ENCODE data around the gene HMGN4. TPM values are rescaled to one million over a fixed set of nuclear protein-coding genes. Genes with fewer than 3 reads are reported as not detected.
"Not testable (repeated sequence)": the region's sequence is repeated elsewhere in the genome, so short reads cannot be mapped to it uniquely, and the experiment has no call there.

HMGN4 gene
- total RNA-seq, 1 experiment from 2014 or later: 29.6 TPM

DNA sequence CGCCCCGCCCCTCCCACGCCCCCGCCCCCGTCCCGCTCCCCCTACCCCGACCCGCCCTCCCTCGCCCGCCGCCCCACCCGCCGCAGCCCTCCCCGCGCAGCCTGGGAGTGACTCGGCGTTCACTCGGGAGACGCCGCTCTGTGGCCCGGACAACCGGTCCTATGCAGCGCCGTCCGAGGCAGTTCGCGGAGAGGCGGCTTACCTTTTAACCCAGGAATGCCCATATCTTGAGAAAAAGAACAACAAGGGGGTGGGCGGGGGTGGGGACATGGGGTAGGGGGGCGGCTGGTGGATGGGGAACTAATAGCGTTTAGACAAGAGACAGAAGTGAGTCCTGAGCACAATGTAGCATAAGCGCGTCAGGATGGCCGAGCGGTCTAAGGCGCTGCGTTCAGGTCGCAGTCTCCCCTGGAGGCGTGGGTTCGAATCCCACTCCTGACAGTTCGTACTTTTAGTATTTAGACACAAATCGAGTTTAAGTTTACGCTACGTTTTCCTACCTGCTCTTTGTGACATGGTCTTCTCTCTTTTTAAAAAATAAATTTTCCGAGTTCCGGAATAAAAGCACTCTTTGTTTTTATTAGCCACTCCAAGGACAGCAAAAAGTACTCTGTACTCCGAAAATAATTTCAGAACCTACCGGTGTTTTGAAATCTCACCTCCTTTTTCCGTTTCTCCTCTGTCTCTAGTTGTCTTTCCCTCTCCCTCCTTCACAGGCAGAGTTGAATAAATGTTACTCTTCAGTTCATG, 17.1 kb upstream of the HMGN4 start:
- intact Hi-C loops (cut with micrococcal nuclease; ENCODE audit: unreplicated experiment): loop anchor here (1.0 to 5.0 kb wide), 4 partner anchors 16 to 179 kb away; no protein-coding TSS in a partner anchor
- POLR2A ChIA-PET: interaction anchor here (0.6 to 2.5 kb wide), 5 partner anchors 12 to 190 kb away, joined by 3 to 9 read pairs (median 3); no protein-coding TSS in a partner anchor
- BruUV-seq (replicated peaks): no TSS peak

DNA sequence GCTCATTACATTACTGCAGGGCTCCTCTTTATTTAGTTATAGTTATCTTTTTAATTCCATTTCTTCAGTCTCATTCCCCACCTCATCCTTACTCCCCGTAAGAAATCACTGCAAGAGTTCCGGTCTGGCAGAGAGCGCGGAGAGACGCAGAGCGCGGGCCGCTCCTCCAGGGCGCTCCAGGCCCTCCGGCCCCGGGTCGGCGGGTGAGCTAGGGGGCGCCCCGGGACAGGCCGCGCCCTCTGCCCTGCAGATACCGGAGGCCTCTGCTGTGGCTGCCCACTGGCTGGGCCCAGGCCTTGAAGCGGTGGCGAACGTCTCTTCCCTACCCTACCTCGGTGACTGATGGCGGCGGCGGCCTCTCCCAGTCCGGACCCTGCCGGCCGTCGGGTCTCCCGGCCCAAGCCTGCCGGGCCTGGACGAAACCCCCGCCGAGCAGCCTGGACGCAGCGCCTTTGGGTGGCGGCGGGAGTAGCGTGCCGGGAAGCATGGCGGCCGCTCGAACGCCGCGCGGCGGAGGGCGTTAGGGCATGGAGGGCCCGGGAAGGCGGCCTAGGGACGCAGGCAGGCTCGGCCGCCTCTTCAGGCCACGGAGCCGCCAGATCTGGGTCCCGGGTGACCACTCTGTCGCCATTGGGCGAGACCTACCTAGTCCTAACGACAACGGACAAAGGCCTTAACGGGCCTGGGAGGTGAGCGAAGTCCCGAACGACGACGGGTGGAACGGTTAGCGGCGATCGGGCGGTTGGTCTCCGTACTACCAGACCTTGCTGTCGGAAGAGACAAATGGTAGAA, 16.4 kb upstream of the HMGN4 start:
- H3K4me3 ChIP-seq (ENCODE audit: low read depth, low read length): peak overlapping the region; percentile 94
- Mint-ChIP-seq H3K27me3 (ENCODE audit: insufficient read depth, unreplicated experiment) (peaks cover 3% of the 10 kb centered on the region), H3K27ac (ENCODE audit: unreplicated experiment) (peak overlapping the region; percentile 96), H3K36me3 (ENCODE audit: insufficient read depth, unreplicated experiment) (peaks cover 22% of the 10 kb centered on the region), H3K4me3 (ENCODE audit: unreplicated experiment) (peak overlapping the region; percentile 92), H3K9me3 (ENCODE audit: unreplicated experiment) (no peaks in the 10 kb centered on the region), H3K4me1 (ENCODE audit: low read depth, unreplicated experiment) (peaks cover 30% of the 10 kb centered on the region)
- no peaks in the 10 kb centered on the region for H3K36me3 ChIP-seq (ENCODE audit: control insufficient read depth, insufficient read depth, low read length)
- CTCF ChIA-PET: interaction anchor here (0.7 to 1.5 kb wide), 3 partner anchors 12 to 180 kb away, joined by 3 to 5 read pairs (median 3); no protein-coding TSS in a partner anchor
- H3K27me3 ChIP-seq (replicated peaks; ENCODE audit: control insufficient read depth, insufficient read depth, low read length): no peaks in the 10 kb centered on the region
- no TSS peak for BruUV-seq (replicated peaks)
- no peaks in the 10 kb centered on the region for H3K9me3 ChIP-seq
- peaks cover 9% of the 10 kb centered on the region for H3K4me1 ChIP-seq
- DNase-seq: peak; percentile 85 to 92
- TF ChIP-seq, protein P1, sequence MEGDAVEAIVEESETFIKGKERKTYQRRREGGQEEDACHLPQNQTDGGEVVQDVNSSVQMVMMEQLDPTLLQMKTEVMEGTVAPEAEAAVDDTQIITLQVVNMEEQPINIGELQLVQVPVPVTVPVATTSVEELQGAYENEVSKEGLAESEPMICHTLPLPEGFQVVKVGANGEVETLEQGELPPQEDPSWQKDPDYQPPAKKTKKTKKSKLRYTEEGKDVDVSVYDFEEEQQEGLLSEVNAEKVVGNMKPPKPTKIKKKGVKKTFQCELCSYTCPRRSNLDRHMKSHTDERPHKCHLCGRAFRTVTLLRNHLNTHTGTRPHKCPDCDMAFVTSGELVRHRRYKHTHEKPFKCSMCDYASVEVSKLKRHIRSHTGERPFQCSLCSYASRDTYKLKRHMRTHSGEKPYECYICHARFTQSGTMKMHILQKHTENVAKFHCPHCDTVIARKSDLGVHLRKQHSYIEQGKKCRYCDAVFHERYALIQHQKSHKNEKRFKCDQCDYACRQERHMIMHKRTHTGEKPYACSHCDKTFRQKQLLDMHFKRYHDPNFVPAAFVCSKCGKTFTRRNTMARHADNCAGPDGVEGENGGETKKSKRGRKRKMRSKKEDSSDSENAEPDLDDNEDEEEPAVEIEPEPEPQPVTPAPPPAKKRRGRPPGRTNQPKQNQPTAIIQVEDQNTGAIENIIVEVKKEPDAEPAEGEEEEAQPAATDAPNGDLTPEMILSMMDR (IDR thresholded peaks at IDR 0.05; ENCODE audit: insufficient read depth in 1 of 2, low read depth in 1 of 2, low read length in 1 of 2, severe bottlenecking in 1 of 2, unreplicated experiment in 1 of 2): peak; percentile 18 to 53
- intact Hi-C loops (cut with micrococcal nuclease; ENCODE audit: unreplicated experiment): loop anchor here (1.0 to 5.0 kb wide), 4 partner anchors 16 to 179 kb away; no protein-coding TSS in a partner anchor
- POLR2A ChIA-PET: interaction anchor here (1.0 to 2.5 kb wide), 2 partner anchors 11 to 42 kb away, joined by 3 to 9 read pairs; no protein-coding TSS in a partner anchor

More for the DNA sequence above, 17.1 kb upstream of the HMGN4 start:
- TF ChIP-seq, protein P1 (IDR thresholded peaks at IDR 0.05; ENCODE audit: insufficient read depth in 1 of 2, low read depth in 1 of 2, low read length in 1 of 2, severe bottlenecking in 1 of 2, unreplicated experiment in 1 of 2): no peak
- Histone ChIP-seq H3K36me3 (ENCODE audit: control insufficient read depth, insufficient read depth, low read length) (no peaks in the 10 kb centered on the region), H3K4me3 (ENCODE audit: low read depth, low read length) (peak overlapping the region; percentile 94), H3K4me1 (peaks cover 10% of the 10 kb centered on the region), H3K27me3 (replicated peaks; ENCODE audit: control insufficient read depth, insufficient read depth, low read length) (no peaks in the 10 kb centered on the region), H3K9me3 (no peaks in the 10 kb centered on the region)
- peaks cover 22% of the 10 kb centered on the region for H3K36me3 Mint-ChIP-seq (ENCODE audit: insufficient read depth, unreplicated experiment)
- peak overlapping the region; percentile 92 for H3K4me3 Mint-ChIP-seq (ENCODE audit: unreplicated experiment)
- peak; percentile 90 to 91 for DNase-seq
- H3K27me3 Mint-ChIP-seq (ENCODE audit: insufficient read depth, unreplicated experiment): peaks cover 3% of the 10 kb centered on the region
- CTCF ChIA-PET: interaction anchor here (0.7 to 1.5 kb wide), 3 partner anchors 12 to 179 kb away, joined by 3 to 5 read pairs (median 3); no protein-coding TSS in a partner anchor
- no peaks in the 10 kb centered on the region for H3K9me3 Mint-ChIP-seq (ENCODE audit: unreplicated experiment)
- peak overlapping the region; percentile 96 for H3K27ac Mint-ChIP-seq (ENCODE audit: unreplicated experiment)
- peaks cover 35% of the 10 kb centered on the region for H3K4me1 Mint-ChIP-seq (ENCODE audit: low read depth, unreplicated experiment)

DNA sequence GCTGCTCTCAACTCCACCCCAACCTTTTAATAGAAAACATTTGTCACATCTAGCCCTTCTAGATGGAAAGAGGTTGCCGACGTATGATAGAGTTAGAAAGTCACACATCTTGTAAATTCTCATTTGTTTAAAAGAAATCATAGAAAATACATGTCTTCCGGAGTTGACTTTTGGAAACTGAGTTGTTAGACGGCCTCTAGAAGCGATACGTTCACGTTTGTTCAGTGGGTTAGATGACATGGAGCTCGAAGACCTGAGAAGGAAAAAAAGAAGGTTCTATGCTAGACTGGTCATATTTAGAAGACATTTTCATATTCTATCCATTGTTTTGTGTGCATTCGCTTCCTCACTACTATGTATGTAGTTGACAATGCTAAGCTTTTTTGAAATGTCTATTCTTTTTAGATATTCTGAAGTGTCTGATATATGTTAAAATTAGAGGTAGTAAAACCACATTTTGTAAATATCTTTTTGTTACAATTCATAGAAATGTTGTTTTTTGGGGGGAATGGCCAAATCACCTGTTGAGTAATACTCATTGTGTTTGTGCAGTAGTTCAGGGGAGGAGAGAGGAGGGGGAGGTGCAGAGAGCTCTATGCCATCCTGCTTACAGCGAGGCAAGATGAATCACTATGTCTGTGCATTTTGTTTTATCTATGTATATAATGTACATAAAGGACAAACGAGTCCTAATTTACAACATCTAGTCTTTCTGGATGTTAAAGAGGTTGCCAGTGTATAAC, 15.5 kb upstream of the HMGN4 start:
- intact Hi-C loops (cut with micrococcal nuclease; ENCODE audit: unreplicated experiment): loop anchor here (5.0 kb wide), 1 partner anchor 45 kb away; no protein-coding TSS in a partner anchor
- H3K27me3 Mint-ChIP-seq (ENCODE audit: insufficient read depth, unreplicated experiment); H3K36me3 ChIP-seq (ENCODE audit: control insufficient read depth, insufficient read depth, low read length); H3K9me3 ChIP-seq; H3K27me3 ChIP-seq (replicated peaks; ENCODE audit: control insufficient read depth, insufficient read depth, low read length); H3K4me1 ChIP-seq; CTCF ChIA-PET; H3K9me3 Mint-ChIP-seq (ENCODE audit: unreplicated experiment): not testable (repeated sequence)
- DNase-seq: peak in 1 of 2 experiments; percentile 24
- TSS peak; percentile 34 for BruUV-seq (replicated peaks)
- POLR2A ChIA-PET: interaction anchor here (2.5 kb wide), 1 partner anchor 10 kb away, joined by 9 read pairs; no protein-coding TSS in a partner anchor
- H3K4me1 Mint-ChIP-seq (ENCODE audit: low read depth, unreplicated experiment): peaks cover 28% of the 10 kb centered on the region
- peaks cover 22% of the 10 kb centered on the region for H3K36me3 Mint-ChIP-seq (ENCODE audit: insufficient read depth, unreplicated experiment)
- H3K4me3 ChIP-seq (ENCODE audit: low read depth, low read length): peak overlapping the region; percentile 94
- H3K4me3 Mint-ChIP-seq (ENCODE audit: unreplicated experiment): peak overlapping the region; percentile 92
- H3K27ac Mint-ChIP-seq (ENCODE audit: unreplicated experiment): peak overlapping the region; percentile 96

DNA sequence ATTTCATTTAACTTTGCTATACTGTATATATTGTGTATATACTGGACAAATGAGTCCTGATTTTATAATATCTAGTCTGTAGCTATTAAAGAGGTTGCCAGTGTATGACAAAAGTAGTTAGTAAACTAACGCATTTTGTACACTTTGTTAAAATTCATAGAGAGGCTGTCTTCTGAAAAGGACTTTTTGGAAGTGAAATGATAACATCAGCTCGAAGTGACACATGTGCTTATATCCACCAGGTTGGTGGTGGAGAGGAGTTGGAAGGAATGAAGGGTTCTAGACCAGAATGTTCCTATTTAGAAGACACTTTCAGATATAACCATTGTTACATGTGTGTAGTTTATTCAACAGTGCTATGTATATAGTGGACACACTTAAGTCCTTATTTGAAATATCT, 13.9 kb upstream of the HMGN4 start:
- H3K9me3 ChIP-seq; H3K36me3 ChIP-seq (ENCODE audit: control insufficient read depth, insufficient read depth, low read length); DNase-seq; H3K27me3 ChIP-seq (replicated peaks; ENCODE audit: control insufficient read depth, insufficient read depth, low read length); BruUV-seq (replicated peaks); POLR2A ChIA-PET; H3K4me3 Mint-ChIP-seq (ENCODE audit: unreplicated experiment); H3K4me3 ChIP-seq (ENCODE audit: low read depth, low read length); H3K4me1 ChIP-seq; H3K9me3 Mint-ChIP-seq (ENCODE audit: unreplicated experiment); H3K27me3 Mint-ChIP-seq (ENCODE audit: insufficient read depth, unreplicated experiment); H3K27ac Mint-ChIP-seq (ENCODE audit: unreplicated experiment): not testable (repeated sequence)
- intact Hi-C loops (cut with micrococcal nuclease; ENCODE audit: unreplicated experiment): loop anchor here (5.0 kb wide), 1 partner anchor 43 kb away; no protein-coding TSS in a partner anchor
- H3K4me1 Mint-ChIP-seq (ENCODE audit: low read depth, unreplicated experiment): peaks cover 28% of the 10 kb centered on the region
- CTCF ChIA-PET: interaction anchor here (0.7 kb wide), 1 partner anchor 71 kb away, joined by 3 read pairs; no protein-coding TSS in a partner anchor
- H3K36me3 Mint-ChIP-seq (ENCODE audit: insufficient read depth, unreplicated experiment): peaks cover 22% of the 10 kb centered on the region
